Peyer's patch (tissue), 4 donors: ENCODE results near the gene RGL1. TPM values are rescaled to one million over a fixed set of nuclear protein-coding genes. Genes with fewer than 3 reads are reported as not detected.

ENCODE experiments used
- DNase-seq, 3 donors: peaks; one replicate each; pipeline ENCODE4 v3.0.0-alpha.2; 2017 to 2019
- H3K27ac ChIP-seq, 4 donors: fragments of 200-600 bp; sonication (generic); one replicate each; pipeline ENCODE4 v1.5.1; 2016 to 2019
- H3K27me3 ChIP-seq, 2 donors: fragments of 200-600 bp; sonication (generic); one replicate each; pipeline ENCODE4 v1.5.1; 2019
- H3K36me3 ChIP-seq, 3 donors: fragments of 200-600 bp; sonication (generic); one replicate each; pipeline ENCODE4 v1.5.1; 2016 to 2019
- H3K4me1 ChIP-seq, 4 donors: fragments of 200-600 bp; sonication (generic); one replicate each; pipeline ENCODE4 v1.5.1; 2016 to 2019
- H3K4me3 ChIP-seq, 4 donors: fragments of 200-600 bp; sonication (generic); 1 replicate in 3 of 4; 2 replicates in 1 of 4; pipeline ENCODE4 v1.5.1; 2016 to 2019; ENCODE audit warnings: mild to moderate bottlenecking in 1 of 4
- H3K9me3 ChIP-seq, 4 donors: fragments of 200-600 bp; sonication (generic); one replicate each; pipeline ENCODE4 v1.5.1; 2016 to 2019; ENCODE audit warnings: mild to moderate bottlenecking in 1 of 4
- CTCF ChIP-seq, 6 experiments: fragments of 450-650 bp in 4 of 6; fragments of 200-600 bp in 2 of 6; sonication (generic) in 1 of 6; IDR thresholded peaks; one replicate each; pipeline ENCODE4 v1.5.1; 2017 to 2019; ENCODE audit warnings: antibody characterized with exemption in 6 of 6, mild to moderate bottlenecking in 3 of 6, moderate library complexity in 1 of 6
- POLR2A ChIP-seq, 2 donors: fragments of 450-650 bp; IDR thresholded peaks; one replicate each; pipeline ENCODE4 v1.5.1; 2017; ENCODE audit warnings: antibody characterized with exemption in 2 of 2, mild to moderate bottlenecking in 2 of 2, moderate library complexity in 2 of 2
- total RNA-seq, 4 donors: library from RNA; depleted of rRNA; stranded (reverse); fragments of >200 nt; gene quantifications; one replicate each; pipeline ENCODE4 v1.1.0, GENCODE V29; 2016

The RGL1 gene
- total RNA-seq, 4 donors from 2014 or later = 8.9 to 32.2 (median 13.2) TPM

- no peak overlapping the region for H3K4me3 ChIP-seq
- H3K27ac ChIP-seq = no peak overlapping the region
- H3K27me3 ChIP-seq = no peaks in the 10 kb centered on the region
- H3K36me3 ChIP-seq = peaks cover 0 to 47% (median 0%) of the 10 kb centered on the region in 3 donors
- no peak for TF ChIP-seq POLR2A (IDR thresholded peaks at IDR 0.05)
- TF ChIP-seq CTCF (IDR thresholded peaks at IDR 0.05) = no peak
- no peak for DNase-seq
- H3K9me3 ChIP-seq = no peaks in the 10 kb centered on the region
- peaks cover 0 to 7% (median 0%) of the 10 kb centered on the region in 4 donors for H3K4me1 ChIP-seq
Measured at GRCh38 chr1:183908079-183908478, 103.2 kb downstream of the RGL1 start.

GRCh38 chr1:183909672-183910071 is 104.8 kb downstream of the RGL1 start:
- DNase-seq = no peak
- TF ChIP-seq CTCF (IDR thresholded peaks at IDR 0.05) (no peak), POLR2A (IDR thresholded peaks at IDR 0.05) (no peak)
- Histone ChIP-seq H3K36me3 (peaks cover 0 to 55% (median 0%) of the 10 kb centered on the region in 3 donors), H3K27ac (no peak overlapping the region), H3K27me3 (no peaks in the 10 kb centered on the region), H3K4me1 (peaks cover 0 to 7% (median 0%) of the 10 kb centered on the region in 4 donors), H3K9me3 (no peaks in the 10 kb centered on the region), H3K4me3 (no peak overlapping the region)

DNA sequence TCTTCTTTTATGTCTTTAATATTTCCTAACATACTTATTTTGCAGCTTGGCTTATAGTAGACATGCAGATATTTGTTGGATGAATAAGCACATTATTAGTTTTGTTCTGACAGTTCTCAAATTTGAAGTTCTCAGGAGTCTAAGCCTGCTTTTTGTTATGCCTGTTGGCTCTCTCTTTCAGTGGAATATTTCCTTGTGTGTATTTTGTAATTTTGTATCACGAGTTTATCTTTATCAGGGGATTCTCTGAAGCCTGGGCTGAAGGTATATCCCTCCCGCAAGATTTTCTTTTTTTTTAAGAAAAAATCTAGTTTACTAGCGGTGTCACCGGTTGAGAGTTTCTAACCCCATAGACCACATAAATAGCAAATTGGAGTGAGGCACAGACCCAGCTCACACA is 105.9 kb downstream of the RGL1 start:
- H3K9me3 ChIP-seq = no peaks in the 10 kb centered on the region
- H3K27me3 ChIP-seq = no peaks in the 10 kb centered on the region
- TF ChIP-seq POLR2A (IDR thresholded peaks at IDR 0.05) (no peak), CTCF (IDR thresholded peaks at IDR 0.05) (no peak)
- no peak for DNase-seq
- peak overlapping the region in 1 of 4 donors; percentile 8 for H3K27ac ChIP-seq
- H3K36me3 ChIP-seq = peaks cover 0 to 45% (median 0%) of the 10 kb centered on the region in 3 donors
- no peak overlapping the region for H3K4me3 ChIP-seq
- peaks cover 0 to 7% (median 2%) of the 10 kb centered on the region in 4 donors for H3K4me1 ChIP-seq

- H3K4me1 ChIP-seq = peaks cover 0 to 7% (median 3%) of the 10 kb centered on the region in 4 donors
- no peaks in the 10 kb centered on the region for H3K27me3 ChIP-seq
- H3K4me3 ChIP-seq = no peak overlapping the region
- H3K36me3 ChIP-seq = peaks cover 0 to 43% (median 0%) of the 10 kb centered on the region in 3 donors
- peak in 2 of 3 donors; percentile 41 to 68 for DNase-seq
- H3K9me3 ChIP-seq = no peaks in the 10 kb centered on the region
- TF ChIP-seq POLR2A (IDR thresholded peaks at IDR 0.05) = no peak
- TF ChIP-seq CTCF (IDR thresholded peaks at IDR 0.05) = no peak
- peak overlapping the region in 1 of 4 donors; percentile 8 for H3K27ac ChIP-seq
Measured at GRCh38 chr1:183911285-183911684, 106.4 kb downstream of the RGL1 start.

GRCh38 chr1:183912265-183912886 is 107.5 kb downstream of the RGL1 start:
- peaks cover 0 to 33% (median 0%) of the 10 kb centered on the region in 3 donors for H3K36me3 ChIP-seq
- H3K4me3 ChIP-seq = no peak overlapping the region
- H3K4me1 ChIP-seq = peaks cover 0 to 7% (median 3%) of the 10 kb centered on the region in 4 donors
- H3K27ac ChIP-seq = no peak overlapping the region
- no peaks in the 10 kb centered on the region for H3K27me3 ChIP-seq
- H3K9me3 ChIP-seq = no peaks in the 10 kb centered on the region
- DNase-seq = no peak
- TF ChIP-seq POLR2A (IDR thresholded peaks at IDR 0.05) (no peak), CTCF (IDR thresholded peaks at IDR 0.05) (no peak)
